ENCODE data around the gene RAB41.

GRCh38 chrX:70234355-70234754 is 47.6 kb upstream of the RAB41 start, which contains the start of gene AWAT1:
- TF ChIP-seq CTCF (IDR thresholded peaks at IDR 0.05 in 8 of 11, conservative IDR thresholded peaks at IDR 0.05 in 3 of 11) (no peak), POLR2A (IDR thresholded peaks at IDR 0.05) (no peak)
